Measurements from ENCODE around the gene ZNF221.

GRCh38 chr19:43923875-43924274 lies 27.2 kb upstream of the ZNF221 start:
- TF ChIP-seq EZH2 (IDR thresholded peaks at IDR 0.05; ENCODE audit: borderline replicate concordance, low read depth, low read length, severe bottlenecking) (no peak), CTCF (IDR thresholded peaks at IDR 0.05; ENCODE audit: borderline replicate concordance, extremely low read depth, low read length, poor library complexity, severe bottlenecking) (no peak)

All from DND-41 (cell line).